Measurements from ENCODE around the gene ATPAF2. TPM values are rescaled to one million over a fixed set of nuclear protein-coding genes. Genes with fewer than 3 reads are reported as not detected.
A peak's percentile ranks its signal among the peaks of the same experiment; 100 is the strongest.

Gene ATPAF2
- total and polyA plus RNA-seq, 4 experiments from 2014 or later: 16.6 to 24.3 (median 21.0) TPM

DNA sequence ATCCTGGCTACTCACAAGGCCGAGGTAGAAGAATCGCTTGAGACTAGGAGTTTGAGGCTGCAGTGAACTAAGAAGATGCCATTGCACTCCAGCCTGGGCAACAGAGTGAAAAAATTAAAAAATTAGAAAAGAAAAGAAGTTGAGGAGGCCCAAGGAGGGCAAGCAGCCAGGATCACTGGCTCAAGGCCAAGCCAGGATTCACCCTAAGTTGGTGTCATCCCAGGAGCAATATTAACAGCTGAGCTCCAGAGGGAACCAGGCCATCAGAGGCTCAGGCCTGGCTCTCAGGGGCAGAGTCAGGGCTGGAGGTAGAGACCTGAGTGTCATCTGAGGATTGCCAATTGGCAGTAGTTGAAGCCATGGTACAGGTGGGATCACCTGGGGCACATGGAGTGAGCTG is 45.6 kb downstream of the ATPAF2 start:
- CTCF ChIA-PET (ENCODE audit: partially characterized antibody): no interaction called here
- intact Hi-C loops (cut with micrococcal nuclease): no loop called here

DNA sequence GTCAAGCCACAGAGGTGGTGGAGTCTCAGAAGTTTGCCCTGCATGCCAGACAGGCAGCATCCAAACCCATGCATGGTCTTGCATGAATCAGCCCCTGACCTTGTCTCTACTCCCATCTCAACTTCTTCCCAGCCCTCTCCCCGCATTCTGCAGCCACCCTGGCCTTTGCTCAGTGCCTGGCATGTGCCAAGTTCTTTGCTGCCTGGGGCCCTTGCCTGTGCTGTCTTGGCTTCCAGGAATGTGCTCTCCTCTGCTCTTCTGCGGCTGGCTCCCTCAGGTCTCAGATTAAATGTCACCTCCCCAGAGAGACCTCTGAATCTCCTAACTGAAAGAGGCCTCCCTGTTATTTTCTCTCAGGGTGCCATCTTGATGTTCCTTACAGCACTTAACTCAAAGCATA is 48.7 kb downstream of the ATPAF2 start:
- Mint-ChIP-seq H3K4me3 (no peak overlapping the region), H3K27me3 (no peaks in the 10 kb centered on the region), H3K36me3 (no peaks in the 10 kb centered on the region), H3K9me3 (no peaks in the 10 kb centered on the region), H3K27ac (peak overlapping the region in 1 of 7 donors; percentile 66), H3K4me1 (no peaks in the 10 kb centered on the region)
- DNase-seq: no peak
- CTCF ChIA-PET (ENCODE audit: partially characterized antibody): no interaction called here
- intact Hi-C loops (cut with micrococcal nuclease): no loop called here
- Histone ChIP-seq H3K9me3 (ENCODE audit: control insufficient read depth in 1 of 2, low read length in 2 of 2) (no peaks in the 10 kb centered on the region), H3K4me1 (ENCODE audit: insufficient read depth, low read length) (no peaks in the 10 kb centered on the region), H3K4me3 (ENCODE audit: low read length in 2 of 2) (no peak overlapping the region), H3K27me3 (ENCODE audit: insufficient read depth, low read length) (no peaks in the 10 kb centered on the region), H3K27ac (ENCODE audit: low read depth, low read length) (no peak overlapping the region), H3K36me3 (ENCODE audit: insufficient read depth, low read length) (no peaks in the 10 kb centered on the region)
- POLR2A ChIA-PET (ENCODE audit: partially characterized antibody): no interaction called here

More for the DNA sequence above, 45.6 kb downstream of the ATPAF2 start:
- POLR2A ChIA-PET (ENCODE audit: partially characterized antibody): no interaction called here
- DNase-seq: no peak
- Mint-ChIP-seq H3K27ac (peak overlapping the region in 1 of 7 donors; percentile 27), H3K9me3 (no peaks in the 10 kb centered on the region), H3K4me1 (no peaks in the 10 kb centered on the region), H3K27me3 (no peaks in the 10 kb centered on the region), H3K4me3 (no peak overlapping the region), H3K36me3 (no peaks in the 10 kb centered on the region)
- no peaks in the 10 kb centered on the region for H3K9me3 ChIP-seq (ENCODE audit: control insufficient read depth in 1 of 2, low read length in 2 of 2)
- no peak overlapping the region for H3K4me3 ChIP-seq (ENCODE audit: low read length in 2 of 2)
- H3K4me1 ChIP-seq (ENCODE audit: insufficient read depth, low read length): no peaks in the 10 kb centered on the region
- no peaks in the 10 kb centered on the region for H3K36me3 ChIP-seq (ENCODE audit: insufficient read depth, low read length)
- no peak overlapping the region for H3K27ac ChIP-seq (ENCODE audit: low read depth, low read length)
- H3K27me3 ChIP-seq (ENCODE audit: insufficient read depth, low read length): no peaks in the 10 kb centered on the region

DNA sequence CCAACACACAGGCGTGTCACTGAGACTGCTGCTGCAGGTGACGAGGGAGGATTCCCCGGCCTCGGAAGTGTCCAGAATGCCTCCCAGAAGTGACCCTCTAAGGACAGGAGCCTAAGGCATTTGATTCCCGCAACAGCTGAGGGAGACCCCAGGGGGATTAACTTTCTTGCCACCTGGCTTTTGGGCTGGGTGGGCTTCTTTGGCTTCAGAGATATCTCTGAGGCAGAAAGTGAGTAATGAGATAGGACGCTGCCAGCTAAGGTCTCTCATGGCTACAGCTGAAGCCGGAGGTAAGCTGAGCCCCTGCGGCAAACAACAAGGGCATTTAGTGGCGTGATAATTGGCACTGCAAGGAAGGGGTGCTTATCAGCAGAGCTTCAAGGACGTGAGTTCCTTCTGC is 49.4 kb downstream of the ATPAF2 start:
- no peak overlapping the region for H3K27ac ChIP-seq (ENCODE audit: low read depth, low read length)
- no peaks in the 10 kb centered on the region for H3K36me3 ChIP-seq (ENCODE audit: insufficient read depth, low read length)
- H3K27me3 ChIP-seq (ENCODE audit: insufficient read depth, low read length): no peaks in the 10 kb centered on the region
- no peak overlapping the region for H3K4me3 Mint-ChIP-seq
- no peaks in the 10 kb centered on the region for H3K4me1 ChIP-seq (ENCODE audit: insufficient read depth, low read length)
- CTCF ChIA-PET (ENCODE audit: partially characterized antibody): no interaction called here
- H3K27ac Mint-ChIP-seq: no peak overlapping the region
- POLR2A ChIA-PET (ENCODE audit: partially characterized antibody): no interaction called here
- no peak for DNase-seq
- no peaks in the 10 kb centered on the region for H3K9me3 Mint-ChIP-seq
- intact Hi-C loops (cut with micrococcal nuclease): no loop called here
- H3K36me3 Mint-ChIP-seq: no peaks in the 10 kb centered on the region
- no peaks in the 10 kb centered on the region for H3K4me1 Mint-ChIP-seq
- no peaks in the 10 kb centered on the region for H3K9me3 ChIP-seq (ENCODE audit: control insufficient read depth in 1 of 2, low read length in 2 of 2)
- no peaks in the 10 kb centered on the region for H3K27me3 Mint-ChIP-seq
- H3K4me3 ChIP-seq (ENCODE audit: low read length in 2 of 2): no peak overlapping the region

DNA sequence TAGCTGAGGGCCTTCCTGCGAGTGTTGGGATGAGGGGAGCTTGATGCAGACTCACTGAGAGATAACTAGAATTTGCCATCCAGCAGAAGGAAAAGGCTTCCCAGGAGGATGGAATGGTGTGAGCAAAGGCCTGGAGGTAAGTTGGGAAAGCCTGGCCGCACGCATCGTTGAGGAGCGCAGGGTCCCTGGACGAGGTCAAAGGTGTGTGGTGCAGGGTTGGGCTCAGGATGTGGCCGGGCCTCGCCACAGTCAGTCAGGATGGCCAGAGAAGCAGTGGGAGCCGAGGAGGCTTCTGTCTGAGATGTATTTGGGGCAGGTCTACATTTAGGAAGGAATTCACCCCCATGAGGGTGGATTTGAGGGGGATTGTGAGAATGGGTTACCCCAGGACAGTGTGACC is 49.9 kb downstream of the ATPAF2 start:
- no peak overlapping the region for H3K27ac Mint-ChIP-seq
- H3K27me3 ChIP-seq (ENCODE audit: insufficient read depth, low read length): no peaks in the 10 kb centered on the region
- no peaks in the 10 kb centered on the region for H3K27me3 Mint-ChIP-seq
- no peaks in the 10 kb centered on the region for H3K9me3 ChIP-seq (ENCODE audit: control insufficient read depth in 1 of 2, low read length in 2 of 2)
- H3K36me3 ChIP-seq (ENCODE audit: insufficient read depth, low read length): no peaks in the 10 kb centered on the region
- H3K36me3 Mint-ChIP-seq: no peaks in the 10 kb centered on the region
- H3K4me1 ChIP-seq (ENCODE audit: insufficient read depth, low read length): no peaks in the 10 kb centered on the region
- H3K9me3 Mint-ChIP-seq: no peaks in the 10 kb centered on the region
- no peaks in the 10 kb centered on the region for H3K4me1 Mint-ChIP-seq
- H3K4me3 Mint-ChIP-seq: no peak overlapping the region
- CTCF ChIA-PET (ENCODE audit: partially characterized antibody): no interaction called here
- H3K27ac ChIP-seq (ENCODE audit: low read depth, low read length): no peak overlapping the region
- DNase-seq: no peak
- intact Hi-C loops (cut with micrococcal nuclease): no loop called here
- no peak overlapping the region for H3K4me3 ChIP-seq (ENCODE audit: low read length in 2 of 2)
- POLR2A ChIA-PET (ENCODE audit: partially characterized antibody): no interaction called here

DNA sequence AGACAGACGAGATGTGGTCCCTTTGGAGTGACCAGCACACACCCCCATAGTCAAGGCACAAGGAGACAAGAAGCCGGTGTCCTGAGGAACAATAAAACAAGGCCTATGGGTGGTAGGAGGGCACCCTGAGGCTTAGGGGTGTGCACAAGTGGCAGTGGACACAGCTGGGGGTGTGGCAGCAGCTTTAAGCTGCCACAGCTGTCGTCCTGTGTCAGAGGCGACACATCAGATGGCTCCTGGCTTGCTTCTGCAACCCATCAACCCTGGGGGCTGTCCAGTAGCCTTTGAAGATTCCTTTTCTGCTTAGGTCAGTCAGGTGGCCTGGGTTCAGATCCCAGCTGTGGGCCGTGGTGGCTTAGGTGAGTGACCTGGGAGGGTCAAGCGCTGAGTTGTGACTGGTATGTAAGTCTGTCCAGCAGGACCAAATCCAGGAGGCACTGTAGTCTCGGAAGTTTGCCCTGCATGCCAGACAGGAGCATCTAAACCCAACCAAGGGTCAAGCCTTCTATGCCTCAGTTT is 50.5 kb downstream of the ATPAF2 start:
- no peaks in the 10 kb centered on the region for H3K4me1 ChIP-seq (ENCODE audit: insufficient read depth, low read length)
- ChIA-PET CTCF (ENCODE audit: partially characterized antibody) (no interaction called here), POLR2A (ENCODE audit: partially characterized antibody) (no interaction called here)
- no peaks in the 10 kb centered on the region for H3K36me3 Mint-ChIP-seq
- H3K9me3 Mint-ChIP-seq: no peaks in the 10 kb centered on the region
- intact Hi-C loops (cut with micrococcal nuclease): no loop called here
- peak overlapping the region in 1 of 7 donors; percentile 24 for H3K27ac Mint-ChIP-seq
- no peaks in the 10 kb centered on the region for H3K36me3 ChIP-seq (ENCODE audit: insufficient read depth, low read length)
- H3K4me3 Mint-ChIP-seq: no peak overlapping the region
- no peak overlapping the region for H3K27ac ChIP-seq (ENCODE audit: low read depth, low read length)
- H3K9me3 ChIP-seq (ENCODE audit: control insufficient read depth in 1 of 2, low read length in 2 of 2): no peaks in the 10 kb centered on the region
- no peak for DNase-seq
- H3K4me1 Mint-ChIP-seq: no peaks in the 10 kb centered on the region
- H3K27me3 Mint-ChIP-seq: no peaks in the 10 kb centered on the region
- no peaks in the 10 kb centered on the region for H3K27me3 ChIP-seq (ENCODE audit: insufficient read depth, low read length)
- no peak overlapping the region for H3K4me3 ChIP-seq (ENCODE audit: low read length in 2 of 2)

DNA sequence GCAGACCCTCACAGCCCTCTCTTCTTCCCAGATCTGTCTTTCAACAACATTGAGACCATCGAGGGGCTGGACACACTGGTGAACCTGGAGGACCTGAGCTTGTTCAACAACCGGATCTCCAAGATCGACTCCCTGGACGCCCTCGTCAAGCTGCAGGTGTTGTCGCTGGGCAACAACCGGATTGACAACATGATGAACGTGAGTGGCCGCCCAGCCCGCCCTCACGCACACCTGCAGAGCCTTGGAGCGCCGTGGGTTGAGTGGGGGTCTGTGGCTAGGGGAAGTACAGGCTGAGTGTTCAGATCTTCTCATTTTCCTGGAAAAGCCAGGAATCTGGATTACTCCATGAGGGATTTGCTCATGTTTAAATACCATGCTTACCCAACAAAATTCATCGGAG is 51.1 kb downstream of the ATPAF2 start:
- no peaks in the 10 kb centered on the region for H3K9me3 ChIP-seq (ENCODE audit: control insufficient read depth in 1 of 2, low read length in 2 of 2)
- intact Hi-C loops (cut with micrococcal nuclease): no loop called here
- DNase-seq: no peak
- H3K4me3 ChIP-seq (ENCODE audit: low read length in 2 of 2): no peak overlapping the region
- ChIA-PET CTCF (ENCODE audit: partially characterized antibody) (no interaction called here), POLR2A (ENCODE audit: partially characterized antibody) (no interaction called here)
- H3K27ac Mint-ChIP-seq: no peak overlapping the region
- H3K4me3 Mint-ChIP-seq: no peak overlapping the region
- no peaks in the 10 kb centered on the region for H3K36me3 Mint-ChIP-seq
- no peaks in the 10 kb centered on the region for H3K27me3 ChIP-seq (ENCODE audit: insufficient read depth, low read length)
- H3K4me1 ChIP-seq (ENCODE audit: insufficient read depth, low read length): no peaks in the 10 kb centered on the region
- no peaks in the 10 kb centered on the region for H3K36me3 ChIP-seq (ENCODE audit: insufficient read depth, low read length)
- H3K27ac ChIP-seq (ENCODE audit: low read depth, low read length): no peak overlapping the region
- H3K9me3 Mint-ChIP-seq: no peaks in the 10 kb centered on the region
- no peaks in the 10 kb centered on the region for H3K4me1 Mint-ChIP-seq
- no peaks in the 10 kb centered on the region for H3K27me3 Mint-ChIP-seq

DNA sequence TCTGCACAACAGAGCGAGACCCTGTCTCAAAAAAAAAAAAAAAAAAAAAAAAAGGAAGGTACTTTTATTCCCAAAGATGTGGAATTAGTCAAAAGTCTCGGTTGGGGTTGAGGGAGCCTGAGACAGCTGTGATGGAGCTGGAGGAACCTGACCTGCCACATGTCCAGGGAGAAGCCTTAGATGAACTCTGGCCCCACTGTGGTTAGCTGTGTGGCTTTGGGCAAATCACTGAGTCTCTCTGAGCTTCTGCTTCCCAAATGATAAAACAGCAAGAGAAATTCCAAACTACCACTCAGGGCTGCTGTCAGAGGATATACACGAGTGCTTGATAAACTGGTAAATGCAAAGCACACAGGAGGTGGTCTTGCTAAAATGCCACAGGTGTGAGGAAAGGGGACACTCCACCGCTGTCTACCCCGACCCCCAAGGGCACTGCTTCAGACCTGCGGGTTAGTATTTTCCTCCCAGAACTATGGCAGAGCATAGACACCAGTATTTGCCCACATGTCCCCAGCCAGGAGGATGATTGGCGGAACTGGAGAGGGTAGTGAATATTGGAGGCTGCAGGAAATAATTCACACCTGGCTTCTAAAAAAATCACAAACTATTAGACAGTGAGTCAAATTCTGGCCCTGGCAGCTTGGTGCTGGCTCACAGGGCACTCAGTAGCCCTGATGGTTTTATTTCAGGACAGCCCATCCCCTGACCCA is 51.6 kb downstream of the ATPAF2 start:
- no peaks in the 10 kb centered on the region for H3K27me3 Mint-ChIP-seq
- no peaks in the 10 kb centered on the region for H3K9me3 Mint-ChIP-seq
- Histone ChIP-seq H3K4me1 (ENCODE audit: insufficient read depth, low read length) (no peaks in the 10 kb centered on the region), H3K27me3 (ENCODE audit: insufficient read depth, low read length) (no peaks in the 10 kb centered on the region), H3K4me3 (ENCODE audit: low read length in 2 of 2) (no peak overlapping the region), H3K27ac (ENCODE audit: low read depth, low read length) (no peak overlapping the region), H3K36me3 (ENCODE audit: insufficient read depth, low read length) (no peaks in the 10 kb centered on the region), H3K9me3 (ENCODE audit: control insufficient read depth in 1 of 2, low read length in 2 of 2) (no peaks in the 10 kb centered on the region)
- H3K27ac Mint-ChIP-seq: no peak overlapping the region
- no peaks in the 10 kb centered on the region for H3K36me3 Mint-ChIP-seq
- intact Hi-C loops (cut with micrococcal nuclease): no loop called here
- ChIA-PET POLR2A (ENCODE audit: partially characterized antibody) (no interaction called here), CTCF (ENCODE audit: partially characterized antibody) (interaction anchor here (0.7 kb wide), 1 partner anchor 891 kb away, joined by 4 read pairs; no protein-coding TSS in a partner anchor)
- no peak overlapping the region for H3K4me3 Mint-ChIP-seq
- H3K4me1 Mint-ChIP-seq: no peaks in the 10 kb centered on the region
- no peak for DNase-seq

All from CD4-positive, alpha-beta memory T cell (primary cell).